ENCODE results near the gene GRAMD1B.

The GRAMD1B gene

GRCh38 chr11:123391646-123392348, 38.3 kb upstream of the GRAMD1B start:
- DNase-seq (ENCODE audit: low read depth in 1 of 2, low spot score in 1 of 2) = no peak
- TF ChIP-seq REST (IDR thresholded peaks at IDR 0.05; ENCODE audit: insufficient replicate concordance, low read depth) (no peak), POLR2AphosphoS5 (IDR thresholded peaks at IDR 0.05; ENCODE audit: low read depth) (no peak)
- no peak overlapping the region for H3K27ac ChIP-seq (replicated peaks)
- peaks cover 9% of the 10 kb centered on the region for H3K27me3 ChIP-seq (ENCODE audit: insufficient read depth, poor library complexity, severe bottlenecking)
- H3K4me3 ChIP-seq (replicated peaks; ENCODE audit: insufficient read depth, low read length) = no peak overlapping the region

- no peak for TF ChIP-seq REST (IDR thresholded peaks at IDR 0.05; ENCODE audit: insufficient replicate concordance, low read depth)
- no peak for TF ChIP-seq SPI1 (IDR thresholded peaks at IDR 0.05; ENCODE audit: borderline replicate concordance, low read depth)
- no peak for TF ChIP-seq GABPA (IDR thresholded peaks at IDR 0.05; ENCODE audit: low read depth)
- TF ChIP-seq POLR2AphosphoS5 (IDR thresholded peaks at IDR 0.05; ENCODE audit: low read depth) = no peak
- no peak for TF ChIP-seq CTCF (IDR thresholded peaks at IDR 0.05; ENCODE audit: insufficient read depth, low read length)
- Histone ChIP-seq H3K4me3 (replicated peaks; ENCODE audit: insufficient read depth, low read length) (no peak overlapping the region), H3K27me3 (ENCODE audit: insufficient read depth, poor library complexity, severe bottlenecking) (peaks cover 9% of the 10 kb centered on the region), H3K27ac (replicated peaks) (no peak overlapping the region)
- DNase-seq (ENCODE audit: low read depth in 1 of 2, low spot score in 1 of 2) = no peak
Observed at GRCh38 chr11:123392431-123392830, 37.6 kb upstream of the GRAMD1B start.

GRCh38 chr11:123392844-123393243, 37.2 kb upstream of the GRAMD1B start:
- TF ChIP-seq REST (IDR thresholded peaks at IDR 0.05; ENCODE audit: insufficient replicate concordance, low read depth) (no peak), CTCF (IDR thresholded peaks at IDR 0.05; ENCODE audit: insufficient read depth, low read length) (no peak), SPI1 (IDR thresholded peaks at IDR 0.05; ENCODE audit: borderline replicate concordance, low read depth) (no peak), POLR2AphosphoS5 (IDR thresholded peaks at IDR 0.05; ENCODE audit: low read depth) (no peak), GABPA (IDR thresholded peaks at IDR 0.05; ENCODE audit: low read depth) (no peak)
- H3K27me3 ChIP-seq (ENCODE audit: insufficient read depth, poor library complexity, severe bottlenecking) = peaks cover 9% of the 10 kb centered on the region
- no peak overlapping the region for H3K27ac ChIP-seq (replicated peaks)
- no peak overlapping the region for H3K4me3 ChIP-seq (replicated peaks; ENCODE audit: insufficient read depth, low read length)
- no peak for DNase-seq (ENCODE audit: low read depth in 1 of 2, low spot score in 1 of 2)
